Fibroblast of lung (primary cell): Measurements from ENCODE around the gene STK11.
A peak's percentile ranks its signal among the peaks of the same experiment; 100 is the strongest.

Experiments used
- CTCF ChIP-seq, 2 donors: IDR thresholded peaks in 1 of 2; conservative IDR thresholded peaks in 1 of 2; 1 replicate in 1 of 2; 2 replicates in 1 of 2; pipeline ENCODE4 v1.5.1; 2011 to 2012; ENCODE audit warnings: low read length in 2 of 2, control low read depth in 1 of 2, inconsistent platforms in 1 of 2, low read depth in 1 of 2, mild to moderate bottlenecking in 1 of 2
- EZH2 ChIP-seq: IDR thresholded peaks from 2 replicates; pipeline ENCODE4 v1.5.1; 2012; ENCODE audit warnings: low read length, control low read depth, mild to moderate bottlenecking; ENCODE audit errors: missing control alignments

GRCh38 chr19:1243768-1244692 is 38.5 kb downstream of the STK11 start:
- TF ChIP-seq CTCF (conservative IDR thresholded peaks at IDR 0.05 in 1 of 2, IDR thresholded peaks at IDR 0.05 in 1 of 2; ENCODE audit: low read depth in 1 of 2, low read length in 2 of 2) (peak; percentile 82 to 84), EZH2 (no peak)
